Lung (tissue), 12 donors: ENCODE results near the gene NOTCH1. TPM values are rescaled to one million over a fixed set of nuclear protein-coding genes. Genes with fewer than 3 reads are reported as not detected.

Experiments used
- ATAC-seq: fragments of 200-7000 bp; cut with Tn5 transposase; one replicate; pipeline ENCODE4 v1.9.1; 2020; ENCODE audit warnings: moderate number of reproducible peaks; ENCODE audit not compliant: insufficient read depth, low FRiP score
- DNase-seq, 3 donors: peaks; one replicate each; pipeline ENCODE4 v3.0.0-alpha.2; 2013 to 2017
- H3K27ac ChIP-seq, 2 donors: one replicate each; pipeline ENCODE4 v1.5.1; 2013; ENCODE audit warnings: mild to moderate bottlenecking in 2 of 2, moderate library complexity in 2 of 2, control low read depth in 1 of 2, inconsistent platforms in 1 of 2, low read depth in 1 of 2, low read length in 1 of 2
- H3K27me3 ChIP-seq, 3 donors: one replicate each; pipeline ENCODE4 v1.5.1; 2013; ENCODE audit warnings: low read length in 2 of 3; ENCODE audit not compliant: control insufficient read depth in 3 of 3, insufficient read depth in 3 of 3
- H3K36me3 ChIP-seq, 4 donors: one replicate each; pipeline ENCODE4 v1.5.1; 2013; ENCODE audit warnings: low read length in 4 of 4, mild to moderate bottlenecking in 1 of 4, moderate library complexity in 1 of 4; ENCODE audit not compliant: control insufficient read depth in 4 of 4, insufficient read depth in 4 of 4
- H3K4me1 ChIP-seq, 5 donors: one replicate each; pipeline ENCODE4 v1.5.1; 2013; ENCODE audit warnings: low read length in 5 of 5, mild to moderate bottlenecking in 2 of 5, moderate library complexity in 1 of 5; ENCODE audit not compliant: control insufficient read depth in 5 of 5, insufficient read depth in 5 of 5
- H3K4me3 ChIP-seq: one replicate; pipeline ENCODE4 v1.5.1; 2013; ENCODE audit warnings: mild to moderate bottlenecking, control low read depth, moderate library complexity
- H3K9ac ChIP-seq, 2 donors: one replicate each; pipeline ENCODE4 v1.5.1; 2013; ENCODE audit warnings: low read length in 2 of 2, control low read depth in 1 of 2; ENCODE audit not compliant: insufficient read depth in 1 of 2
- H3K9me3 ChIP-seq, 4 donors: one replicate each; pipeline ENCODE4 v1.5.1; 2013; ENCODE audit warnings: low read length in 3 of 4, mild to moderate bottlenecking in 1 of 4, moderate library complexity in 1 of 4; ENCODE audit not compliant: control insufficient read depth in 4 of 4, insufficient read depth in 3 of 4
- CTCF ChIP-seq: IDR thresholded peaks from 2 replicates; pipeline ENCODE4 v1.5.1; 2012; ENCODE audit warnings: mild to moderate bottlenecking; ENCODE audit errors: control extremely low read depth, extremely low read depth
- WGBS, 2 donors: extraction: QIAGEN DNeasy Blood & Tissue Kit; methylation state at CpG; one replicate each; pipeline ENCODE4 v1.1.7; 2013; 5-methylcytosine and 5-hydroxymethylcytosine counted together
- polyA plus RNA-seq, 2 donors: library from polyadenylated mRNA; stranded (reverse); fragments of 200-250 nt; gene quantifications; one replicate each; pipeline ENCODE4 v1.2.1, GENCODE V29; 2013
- total RNA-seq, 2 donors: library from RNA; depleted of rRNA in 1 of 2; stranded (reverse); fragments of >200 nt in 1 of 2; gene quantifications; one replicate each; pipeline ENCODE4 v1.2.1, GENCODE V29; 2014 to 2021
- donor health status: control.
- donor health status: control.
- donor health status: Bipolar disorder and iron deficiency.
- donor health status: healthy.
- donor health status: DM: yes; HTN: yes; CAD: no.

Gene NOTCH1
- total and polyA plus RNA-seq, 4 donors, result 23.9 to 101 (median 44.5) TPM

- Histone ChIP-seq H3K4me1 (peaks cover 3 to 44% (median 29%) of the 10 kb centered on the region in 5 donors), H3K27ac (peak overlapping the region; percentile 46 to 82), H3K4me3 (no peak overlapping the region), H3K27me3 (no peaks in the 10 kb centered on the region), H3K9ac (no peak overlapping the region), H3K36me3 (no peaks in the 10 kb centered on the region), H3K9me3 (no peaks in the 10 kb centered on the region)
- ATAC-seq (no peak), DNase-seq (no peak)
- 76 to 81% methylated on average over 19 of the region's 19 CpGs for WGBS, 2 donors
- no peak for TF ChIP-seq CTCF
Observed at GRCh38 chr9:136563646-136564325, 17.9 kb upstream of the NOTCH1 start.

- DNase-seq (no peak), ATAC-seq (no peak)
- 54 to 59% methylated on average over 22 to 24 of the region's 24 CpGs for WGBS, 2 donors
- no peaks in the 10 kb centered on the region for H3K36me3 ChIP-seq
- H3K27ac ChIP-seq, result peak overlapping the region in 1 of 2 donors; percentile 82
- H3K4me1 ChIP-seq, result peaks cover 3 to 35% (median 24%) of the 10 kb centered on the region in 5 donors
- H3K27me3 ChIP-seq, result no peaks in the 10 kb centered on the region
- TF ChIP-seq CTCF, result no peak
- no peaks in the 10 kb centered on the region for H3K9me3 ChIP-seq
- no peak overlapping the region for H3K9ac ChIP-seq
- H3K4me3 ChIP-seq, result no peak overlapping the region
Observed at GRCh38 chr9:136562746-136563495, 17.1 kb upstream of the NOTCH1 start.

GRCh38 chr9:136561779-136562178 lies 15.9 kb upstream of the NOTCH1 start:
- H3K27me3 ChIP-seq, result no peaks in the 10 kb centered on the region
- ATAC-seq (no peak), DNase-seq (no peak)
- peaks cover 3 to 30% (median 18%) of the 10 kb centered on the region in 5 donors for H3K4me1 ChIP-seq
- no peak overlapping the region for H3K9ac ChIP-seq
- no peak overlapping the region for H3K27ac ChIP-seq
- no peaks in the 10 kb centered on the region for H3K36me3 ChIP-seq
- WGBS, 2 donors, result 87 to 91% methylated on average over 23 of the region's 23 CpGs
- no peak for TF ChIP-seq CTCF
- H3K9me3 ChIP-seq, result no peaks in the 10 kb centered on the region
- no peak overlapping the region for H3K4me3 ChIP-seq
